ENCODE measurements around the gene FBXO41.

FBXO41 gene

DNA sequence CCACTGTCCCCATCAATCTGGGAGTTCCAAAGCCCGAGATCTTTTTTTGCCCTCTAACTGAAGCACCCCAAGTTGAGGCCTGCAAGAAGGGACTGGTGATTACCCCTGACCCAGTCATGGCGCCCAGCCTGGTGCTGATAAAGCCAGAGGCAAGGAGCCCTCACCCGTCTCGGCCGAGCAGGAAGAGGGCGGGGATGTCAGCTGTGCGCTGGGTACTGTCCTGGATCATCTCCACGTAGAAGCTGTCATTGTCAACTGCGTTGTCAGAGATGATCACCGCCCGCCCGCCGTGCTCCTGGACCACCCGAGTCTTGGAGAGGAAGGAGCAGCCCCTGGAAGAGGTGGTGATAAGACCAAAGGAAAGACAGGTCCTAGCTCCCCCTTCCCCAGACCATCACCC is 55.6 kb downstream of the FBXO41 start:
- Histone ChIP-seq H3K4me1 (ENCODE audit: control insufficient read depth, insufficient read depth, low read length) (peaks cover 10% of the 10 kb centered on the region), H3K27me3 (ENCODE audit: control insufficient read depth in 1 of 2, insufficient read depth in 2 of 2, low read length in 2 of 2) (no peaks in the 10 kb centered on the region), H3K36me3 (ENCODE audit: control insufficient read depth in 2 of 2, insufficient read depth in 2 of 2, low read length in 2 of 2) (peaks cover 24 to 31% of the 10 kb centered on the region in 2 donors), H3K4me3 (ENCODE audit: low read length in 2 of 2) (no peak overlapping the region), H3K9me3 (ENCODE audit: control insufficient read depth in 2 of 2, low read length in 2 of 2) (no peaks in the 10 kb centered on the region), H3K27ac (ENCODE audit: low read length) (no peak overlapping the region), H3K9ac (ENCODE audit: low read length in 2 of 2) (no peak overlapping the region)

DNA sequence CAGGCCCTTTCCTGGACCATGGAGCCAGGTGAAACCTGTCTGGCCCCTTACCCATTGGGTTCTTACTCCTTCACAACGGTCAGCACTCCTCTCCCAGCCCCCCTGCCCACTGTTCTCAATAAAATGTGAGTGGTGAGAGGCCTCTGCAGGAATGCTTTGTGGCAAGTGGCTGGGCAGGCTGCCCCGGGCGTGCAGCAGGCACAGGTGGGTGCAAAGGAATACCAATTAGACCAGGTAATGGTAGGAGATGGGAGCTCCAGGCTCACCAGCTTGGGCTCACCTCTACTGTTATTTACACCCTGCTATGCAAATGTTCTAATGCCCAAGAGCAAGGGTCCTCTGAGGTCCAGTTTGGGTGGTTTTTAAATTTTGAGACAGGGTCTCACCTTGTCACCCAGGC is 57.2 kb downstream of the FBXO41 start:
- H3K4me3 ChIP-seq (ENCODE audit: low read length in 2 of 2) = no peak overlapping the region
- no peak overlapping the region for H3K9ac ChIP-seq (ENCODE audit: low read length in 2 of 2)
- H3K27ac ChIP-seq (ENCODE audit: low read length) = no peak overlapping the region
- H3K36me3 ChIP-seq (ENCODE audit: control insufficient read depth in 2 of 2, insufficient read depth in 2 of 2, low read length in 2 of 2) = peaks cover 36 to 44% of the 10 kb centered on the region in 2 donors
- no peaks in the 10 kb centered on the region for H3K27me3 ChIP-seq (ENCODE audit: control insufficient read depth in 1 of 2, insufficient read depth in 2 of 2, low read length in 2 of 2)
- H3K4me1 ChIP-seq (ENCODE audit: control insufficient read depth, insufficient read depth, low read length) = no peaks in the 10 kb centered on the region
- no peaks in the 10 kb centered on the region for H3K9me3 ChIP-seq (ENCODE audit: control insufficient read depth in 2 of 2, low read length in 2 of 2)

DNA sequence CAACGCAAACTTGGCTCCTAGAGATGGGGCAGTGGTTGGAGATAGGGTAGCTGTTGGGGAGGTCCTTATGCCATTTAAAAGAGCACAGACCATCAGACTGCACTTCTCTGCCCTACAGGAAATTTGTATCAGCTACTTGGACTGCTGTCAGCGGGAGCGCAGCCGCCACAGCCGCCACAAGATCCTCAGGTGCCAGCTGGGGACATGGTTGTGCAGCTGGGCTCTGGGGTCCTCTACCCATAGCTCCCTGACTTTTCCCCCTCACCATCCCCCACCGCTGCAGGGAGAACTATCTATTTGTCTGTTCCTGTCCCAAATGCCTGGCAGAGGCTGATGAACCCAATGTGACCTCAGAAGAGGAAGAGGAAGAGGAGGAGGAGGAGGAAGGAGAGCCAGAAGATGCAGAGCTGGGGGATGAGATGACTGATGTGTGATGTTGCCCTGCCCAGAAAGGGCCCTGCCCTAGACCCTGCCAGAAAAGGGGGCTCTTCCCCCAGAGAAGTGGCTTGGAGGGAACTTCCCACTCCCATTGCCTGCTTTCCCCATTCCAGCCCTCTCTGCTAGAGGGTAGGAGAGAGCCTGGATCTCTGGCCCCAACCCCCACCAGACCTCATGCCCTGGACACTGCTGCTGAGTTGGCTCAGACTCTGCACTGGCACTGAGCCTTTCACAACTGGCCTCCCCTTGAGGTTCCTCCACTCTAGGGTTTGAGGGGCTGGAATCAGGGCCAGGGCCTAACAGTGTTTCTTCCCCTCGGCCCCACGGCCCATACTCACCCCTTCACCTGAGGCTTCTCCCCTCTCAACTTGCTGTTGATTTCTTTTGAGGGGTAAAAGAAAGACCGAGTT is 58.5 kb downstream of the FBXO41 start:
- Histone ChIP-seq H3K27ac (ENCODE audit: low read length) (no peak overlapping the region), H3K4me3 (ENCODE audit: low read length in 2 of 2) (no peak overlapping the region), H3K36me3 (ENCODE audit: control insufficient read depth in 2 of 2, insufficient read depth in 2 of 2, low read length in 2 of 2) (peaks cover 46 to 56% of the 10 kb centered on the region in 2 donors), H3K9ac (ENCODE audit: low read length in 2 of 2) (no peak overlapping the region), H3K27me3 (ENCODE audit: control insufficient read depth in 1 of 2, insufficient read depth in 2 of 2, low read length in 2 of 2) (no peaks in the 10 kb centered on the region), H3K4me1 (ENCODE audit: control insufficient read depth, insufficient read depth, low read length) (no peaks in the 10 kb centered on the region), H3K9me3 (ENCODE audit: control insufficient read depth in 2 of 2, low read length in 2 of 2) (no peaks in the 10 kb centered on the region)

DNA sequence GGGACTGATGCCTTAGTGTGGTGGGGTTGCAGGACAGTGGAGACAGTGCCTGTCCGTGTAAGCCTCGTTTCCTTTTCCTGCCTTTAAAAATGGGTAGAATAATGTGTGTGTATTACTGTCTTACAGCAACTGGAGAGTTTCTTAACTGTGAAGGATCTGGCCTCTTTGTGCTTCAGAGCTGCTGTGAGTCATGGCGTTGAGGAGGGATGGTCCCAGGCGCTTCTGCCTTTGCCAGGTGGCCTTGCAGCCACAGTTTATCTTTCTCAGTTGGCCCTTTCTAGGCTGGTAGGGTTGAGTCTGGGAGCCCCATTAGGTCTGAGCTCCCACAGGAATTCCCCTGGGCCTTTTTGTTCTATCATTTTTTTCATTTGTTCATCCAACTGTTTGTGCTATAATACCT is 60.5 kb downstream of the FBXO41 start:
- no peaks in the 10 kb centered on the region for H3K4me1 ChIP-seq (ENCODE audit: control insufficient read depth, insufficient read depth, low read length)
- no peak overlapping the region for H3K27ac ChIP-seq (ENCODE audit: low read length)
- no peaks in the 10 kb centered on the region for H3K27me3 ChIP-seq (ENCODE audit: control insufficient read depth in 1 of 2, insufficient read depth in 2 of 2, low read length in 2 of 2)
- H3K9ac ChIP-seq (ENCODE audit: low read length in 2 of 2) = no peak overlapping the region
- no peak overlapping the region for H3K4me3 ChIP-seq (ENCODE audit: low read length in 2 of 2)
- H3K36me3 ChIP-seq (ENCODE audit: control insufficient read depth in 2 of 2, insufficient read depth in 2 of 2, low read length in 2 of 2) = peaks cover 46 to 63% of the 10 kb centered on the region in 2 donors
- H3K9me3 ChIP-seq (ENCODE audit: control insufficient read depth in 2 of 2, low read length in 2 of 2) = no peaks in the 10 kb centered on the region

DNA sequence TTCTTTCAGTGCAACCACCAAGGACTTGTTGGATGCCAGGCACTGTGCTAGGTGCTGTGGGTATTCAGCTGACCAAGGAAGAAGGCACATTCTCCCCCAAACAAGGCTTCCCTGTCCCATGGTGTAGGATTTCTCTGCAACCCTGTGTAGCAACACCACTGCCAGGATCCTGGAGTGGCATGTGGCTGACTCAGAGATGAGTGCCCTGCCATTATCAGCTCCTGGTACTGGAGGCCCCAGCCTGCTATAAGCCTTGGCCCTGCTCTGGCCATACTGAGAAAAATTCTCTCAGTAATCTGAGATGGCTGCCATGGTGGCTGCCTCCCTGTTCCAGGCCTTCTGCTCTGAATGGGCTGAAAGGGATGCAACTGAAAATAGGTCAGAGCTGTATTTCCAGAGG is 66.0 kb downstream of the FBXO41 start:
- Histone ChIP-seq H3K36me3 (ENCODE audit: control insufficient read depth in 2 of 2, insufficient read depth in 2 of 2, low read length in 2 of 2) (peaks cover 19 to 41% of the 10 kb centered on the region in 2 donors), H3K27ac (ENCODE audit: low read length) (no peak overlapping the region), H3K4me1 (ENCODE audit: control insufficient read depth, insufficient read depth, low read length) (peaks cover 8% of the 10 kb centered on the region)

DNA sequence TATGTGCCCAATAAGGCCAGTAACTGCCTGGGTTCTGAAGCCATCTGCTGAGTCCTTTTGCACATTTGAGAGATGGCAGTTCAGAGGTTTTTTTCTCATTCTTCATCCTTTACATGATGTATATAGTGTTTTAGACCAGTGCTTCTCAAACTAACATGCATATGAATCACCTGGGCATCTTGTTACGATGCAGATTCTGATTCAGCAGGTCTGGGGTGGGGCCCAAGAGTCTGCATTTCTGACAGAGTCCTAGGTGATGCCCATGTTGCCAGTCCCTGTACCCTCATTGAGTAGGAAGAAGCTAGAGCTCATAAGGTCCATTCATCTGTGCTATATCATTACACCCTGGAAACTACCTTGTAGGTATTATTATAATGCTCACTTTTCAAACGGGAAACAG is 66.5 kb downstream of the FBXO41 start:
- H3K4me1 ChIP-seq (ENCODE audit: control insufficient read depth, insufficient read depth, low read length) = peaks cover 8% of the 10 kb centered on the region
- no peak overlapping the region for H3K9ac ChIP-seq (ENCODE audit: low read length in 2 of 2)
- H3K27me3 ChIP-seq (ENCODE audit: control insufficient read depth in 1 of 2, insufficient read depth in 2 of 2, low read length in 2 of 2) = no peaks in the 10 kb centered on the region
- H3K4me3 ChIP-seq (ENCODE audit: low read length in 2 of 2) = no peak overlapping the region
- no peak overlapping the region for H3K27ac ChIP-seq (ENCODE audit: low read length)
- H3K36me3 ChIP-seq (ENCODE audit: control insufficient read depth in 2 of 2, insufficient read depth in 2 of 2, low read length in 2 of 2) = peaks cover 14 to 36% of the 10 kb centered on the region in 2 donors
- H3K9me3 ChIP-seq (ENCODE audit: control insufficient read depth in 2 of 2, low read length in 2 of 2) = no peaks in the 10 kb centered on the region

More for the DNA sequence above, 66.0 kb downstream of the FBXO41 start:
- no peaks in the 10 kb centered on the region for H3K27me3 ChIP-seq (ENCODE audit: control insufficient read depth in 1 of 2, insufficient read depth in 2 of 2, low read length in 2 of 2)
- no peak overlapping the region for H3K9ac ChIP-seq (ENCODE audit: low read length in 2 of 2)
- H3K4me3 ChIP-seq (ENCODE audit: low read length in 2 of 2) = no peak overlapping the region
- H3K9me3 ChIP-seq (ENCODE audit: control insufficient read depth in 2 of 2, low read length in 2 of 2) = no peaks in the 10 kb centered on the region

DNA sequence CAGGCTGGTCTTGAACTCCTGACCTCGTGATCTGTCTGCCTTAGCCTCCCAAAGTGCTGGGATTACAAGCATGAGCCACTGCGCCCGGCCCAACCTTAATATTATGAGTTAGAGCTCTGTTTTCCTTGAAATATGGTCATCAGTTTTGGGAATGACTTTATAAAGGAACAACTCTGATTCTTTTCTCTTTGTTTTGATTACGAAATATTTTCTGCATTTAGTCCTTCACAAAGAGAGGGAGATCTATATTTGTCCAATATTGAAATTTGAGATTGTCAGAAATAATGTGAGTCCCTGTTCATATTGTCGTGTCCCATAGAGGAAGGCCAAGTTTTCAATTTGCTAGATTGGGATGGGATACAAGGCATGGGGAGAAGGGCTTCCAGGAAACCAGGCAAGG is 67.1 kb downstream of the FBXO41 start:
- Histone ChIP-seq H3K4me3 (ENCODE audit: low read length in 2 of 2) (no peak overlapping the region), H3K9me3 (ENCODE audit: control insufficient read depth in 2 of 2, low read length in 2 of 2) (no peaks in the 10 kb centered on the region), H3K9ac (ENCODE audit: low read length in 2 of 2) (no peak overlapping the region), H3K27me3 (ENCODE audit: control insufficient read depth in 1 of 2, insufficient read depth in 2 of 2, low read length in 2 of 2) (no peaks in the 10 kb centered on the region), H3K4me1 (ENCODE audit: control insufficient read depth, insufficient read depth, low read length) (peaks cover 11% of the 10 kb centered on the region), H3K27ac (ENCODE audit: low read length) (no peak overlapping the region), H3K36me3 (ENCODE audit: control insufficient read depth in 2 of 2, insufficient read depth in 2 of 2, low read length in 2 of 2) (peaks cover 11 to 30% of the 10 kb centered on the region in 2 donors)

DNA sequence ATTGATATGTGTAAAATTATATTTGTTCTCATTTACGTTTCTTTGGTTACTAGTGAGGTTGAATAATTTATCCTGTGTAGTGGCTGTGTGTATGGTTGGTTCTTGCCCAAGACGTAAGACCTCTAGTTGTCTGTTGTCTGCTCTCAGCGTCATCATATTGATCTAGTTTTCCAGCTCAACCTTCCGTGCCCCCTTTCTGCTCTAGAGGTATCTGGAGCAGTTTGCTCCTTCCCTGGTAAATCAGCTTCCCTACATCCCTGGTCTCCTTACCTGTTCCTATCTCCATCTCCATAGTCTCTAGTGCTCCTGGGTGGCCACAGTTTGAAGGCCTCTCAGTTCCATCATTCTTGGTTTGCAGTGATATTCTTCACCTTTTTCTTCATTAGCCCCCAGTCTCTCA is 69.0 kb downstream of the FBXO41 start:
- H3K27ac ChIP-seq (ENCODE audit: low read length) = no peak overlapping the region

DNA sequence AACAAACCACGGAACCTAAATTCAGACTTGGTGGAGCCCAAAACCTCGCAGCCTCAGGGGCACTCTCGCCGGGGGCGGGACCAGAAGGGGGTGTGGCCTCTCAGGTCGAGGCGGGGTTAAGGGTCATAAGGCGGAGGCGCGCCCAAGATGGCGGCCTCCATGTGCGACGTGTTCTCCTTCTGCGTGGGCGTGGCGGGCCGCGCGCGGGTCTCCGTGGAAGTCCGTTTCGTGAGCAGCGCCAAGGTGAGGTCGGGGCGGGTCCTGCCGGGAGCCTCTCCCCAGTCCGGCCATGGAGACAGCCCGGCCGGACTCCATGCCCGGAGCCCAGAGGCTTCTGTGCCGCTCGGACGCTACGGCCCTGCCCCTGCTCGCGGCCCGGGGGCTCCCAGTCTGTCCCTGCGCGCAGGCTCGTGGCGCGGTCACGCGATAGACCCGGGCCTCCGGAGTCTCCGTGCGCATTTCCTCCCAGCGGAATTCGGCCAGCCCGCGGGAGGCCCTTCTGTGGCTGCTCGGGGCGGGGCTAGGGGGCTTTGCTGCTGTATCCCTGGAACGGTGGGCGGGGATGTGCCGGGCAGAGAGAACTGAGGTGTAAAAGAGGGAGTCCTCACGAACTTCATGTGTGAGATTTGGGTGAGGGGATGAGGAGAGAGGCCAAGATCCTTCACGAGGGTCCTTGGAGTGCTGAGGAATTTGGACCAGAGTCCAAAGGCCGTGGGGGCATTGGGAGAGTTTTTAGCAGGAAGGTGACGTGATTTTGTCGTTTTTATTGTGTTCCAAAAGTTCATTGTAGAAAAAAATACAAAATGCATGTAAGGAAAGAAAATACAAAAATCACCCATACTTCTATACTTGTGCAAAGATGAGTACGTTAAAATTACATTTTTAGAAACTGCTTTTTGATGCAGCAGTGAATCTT is 69.9 kb downstream of the FBXO41 start, which contains the start of gene SMYD5:
Gene SMYD5 (plus strand): TSS at position 126 of the 916 bp plus-strand sequence. CDS start 22 bp downstream, at position 148.
- peak within 1 kb of the TSS; percentile 41 for H3K27ac ChIP-seq (ENCODE audit: low read length)
- no peaks in the 10 kb centered on the region for H3K9me3 ChIP-seq (ENCODE audit: control insufficient read depth in 2 of 2, low read length in 2 of 2)
- H3K4me3 ChIP-seq (ENCODE audit: low read length in 2 of 2) = peak within 1 kb of the TSS; percentile 85 to 87
- peaks cover 12% of the 10 kb centered on the region for H3K4me1 ChIP-seq (ENCODE audit: control insufficient read depth, insufficient read depth, low read length)
- H3K9ac ChIP-seq (ENCODE audit: low read length in 2 of 2) = peak within 1 kb of the TSS; percentile 72 to 81
- peaks cover 0 to 7% of the 10 kb centered on the region in 2 donors for H3K36me3 ChIP-seq (ENCODE audit: control insufficient read depth in 2 of 2, insufficient read depth in 2 of 2, low read length in 2 of 2)
- H3K27me3 ChIP-seq (ENCODE audit: control insufficient read depth in 1 of 2, insufficient read depth in 2 of 2, low read length in 2 of 2) = no peaks in the 10 kb centered on the region

More for the DNA sequence above, 69.0 kb downstream of the FBXO41 start:
- peak overlapping the region; percentile 85 to 87 for H3K4me3 ChIP-seq (ENCODE audit: low read length in 2 of 2)
- peak overlapping the region in 1 of 2 donors; percentile 81 for H3K9ac ChIP-seq (ENCODE audit: low read length in 2 of 2)
- H3K27me3 ChIP-seq (ENCODE audit: control insufficient read depth in 1 of 2, insufficient read depth in 2 of 2, low read length in 2 of 2) = no peaks in the 10 kb centered on the region
- H3K9me3 ChIP-seq (ENCODE audit: control insufficient read depth in 2 of 2, low read length in 2 of 2) = no peaks in the 10 kb centered on the region
- peaks cover 12% of the 10 kb centered on the region for H3K4me1 ChIP-seq (ENCODE audit: control insufficient read depth, insufficient read depth, low read length)
- peaks cover 0 to 14% of the 10 kb centered on the region in 2 donors for H3K36me3 ChIP-seq (ENCODE audit: control insufficient read depth in 2 of 2, insufficient read depth in 2 of 2, low read length in 2 of 2)

DNA sequence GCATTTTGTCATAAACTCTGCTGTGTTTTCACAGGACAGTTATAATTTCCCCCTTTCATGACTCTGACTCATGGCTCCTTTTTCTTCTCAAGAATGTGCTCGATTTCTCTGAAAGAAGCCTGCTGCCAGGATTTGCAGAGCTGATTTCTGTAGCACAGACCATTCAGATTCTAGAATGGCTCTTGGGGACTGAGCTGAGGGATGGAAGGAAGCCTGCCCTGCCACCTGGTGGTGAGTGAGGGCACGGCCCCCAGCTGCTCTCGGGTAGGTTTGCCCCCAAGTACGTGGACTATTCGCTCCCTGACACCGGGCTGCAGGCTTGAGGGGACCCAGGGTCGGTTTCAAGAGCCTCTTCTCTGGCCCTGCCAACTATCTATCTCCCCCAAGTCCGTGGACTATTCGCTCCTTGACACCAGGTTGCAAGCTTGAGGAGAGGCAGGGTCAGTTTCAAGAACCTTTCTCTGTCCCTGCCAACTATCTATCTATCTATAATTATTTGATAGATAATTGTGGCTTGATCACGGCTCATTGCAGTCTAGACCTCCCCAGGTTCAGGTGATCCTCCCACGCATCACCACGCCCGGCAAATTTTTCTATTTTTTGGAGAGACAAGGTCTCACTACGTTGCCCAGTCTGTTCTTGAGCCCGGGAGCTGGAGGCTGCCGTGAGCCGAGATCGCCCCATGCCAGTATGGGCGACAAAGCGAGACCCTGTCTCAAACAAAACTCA is 71.7 kb downstream of the FBXO41 start:
- Histone ChIP-seq H3K27ac (ENCODE audit: low read length) (no peak overlapping the region), H3K9me3 (ENCODE audit: control insufficient read depth in 2 of 2, low read length in 2 of 2) (no peaks in the 10 kb centered on the region), H3K27me3 (ENCODE audit: control insufficient read depth in 1 of 2, insufficient read depth in 2 of 2, low read length in 2 of 2) (no peaks in the 10 kb centered on the region), H3K4me1 (ENCODE audit: control insufficient read depth, insufficient read depth, low read length) (peaks cover 12% of the 10 kb centered on the region), H3K4me3 (ENCODE audit: low read length in 2 of 2) (peak overlapping the region in 1 of 2 donors; percentile 29), H3K9ac (ENCODE audit: low read length in 2 of 2) (no peak overlapping the region), H3K36me3 (ENCODE audit: control insufficient read depth in 2 of 2, insufficient read depth in 2 of 2, low read length in 2 of 2) (no peaks in the 10 kb centered on the region)
